Measurements from ENCODE around the gene PRX.

PRX gene

GRCh38 chr19:40365010-40365409 lies 48.2 kb downstream of the PRX start:
- no peak for DNase-seq (ENCODE audit: low spot score)
- no peak for TF ChIP-seq CTCF (IDR thresholded peaks at IDR 0.05; ENCODE audit: borderline replicate concordance, control extremely low read depth, extremely low read depth, insufficient read depth, missing control alignments)
- in situ Hi-C loops (cut with MboI; ENCODE audit: low sequenced_read_pairs, unreplicated experiment): no loop called here

- in situ Hi-C loops (cut with MboI; ENCODE audit: low sequenced_read_pairs, unreplicated experiment): no loop called here
- TF ChIP-seq CTCF (IDR thresholded peaks at IDR 0.05; ENCODE audit: borderline replicate concordance, control extremely low read depth, extremely low read depth, insufficient read depth, missing control alignments): no peak
- DNase-seq (ENCODE audit: low spot score): peak; percentile 40
Observed at GRCh38 chr19:40363069-40363468, 50.1 kb downstream of the PRX start.

GRCh38 chr19:40362160-40362559 lies 51.0 kb downstream of the PRX start:
- in situ Hi-C loops (cut with MboI; ENCODE audit: low sequenced_read_pairs, unreplicated experiment): no loop called here
- no peak for DNase-seq (ENCODE audit: low spot score)
- no peak for TF ChIP-seq CTCF (IDR thresholded peaks at IDR 0.05; ENCODE audit: borderline replicate concordance, control extremely low read depth, extremely low read depth, insufficient read depth, missing control alignments)

GRCh38 chr19:40360708-40361241 lies 52.4 kb downstream of the PRX start:
- in situ Hi-C loops (cut with MboI; ENCODE audit: low sequenced_read_pairs, unreplicated experiment): no loop called here
- TF ChIP-seq CTCF (IDR thresholded peaks at IDR 0.05; ENCODE audit: borderline replicate concordance, control extremely low read depth, extremely low read depth, insufficient read depth, missing control alignments): no peak
- no peak for DNase-seq (ENCODE audit: low spot score)

GRCh38 chr19:40360020-40360707 lies 53.0 kb downstream of the PRX start:
- DNase-seq (ENCODE audit: low spot score): no peak
- no peak for TF ChIP-seq CTCF (IDR thresholded peaks at IDR 0.05; ENCODE audit: borderline replicate concordance, control extremely low read depth, extremely low read depth, insufficient read depth, missing control alignments)
- in situ Hi-C loops (cut with MboI; ENCODE audit: low sequenced_read_pairs, unreplicated experiment): no loop called here

- in situ Hi-C loops (cut with MboI; ENCODE audit: low sequenced_read_pairs, unreplicated experiment): no loop called here
- DNase-seq (ENCODE audit: low spot score): peak; percentile 60
- TF ChIP-seq CTCF (IDR thresholded peaks at IDR 0.05; ENCODE audit: borderline replicate concordance, control extremely low read depth, extremely low read depth, insufficient read depth, missing control alignments): no peak
Observed at GRCh38 chr19:40358773-40359172, 54.4 kb downstream of the PRX start.
